ENCODE data around the gene RAI2.

RAI2 gene

DNA sequence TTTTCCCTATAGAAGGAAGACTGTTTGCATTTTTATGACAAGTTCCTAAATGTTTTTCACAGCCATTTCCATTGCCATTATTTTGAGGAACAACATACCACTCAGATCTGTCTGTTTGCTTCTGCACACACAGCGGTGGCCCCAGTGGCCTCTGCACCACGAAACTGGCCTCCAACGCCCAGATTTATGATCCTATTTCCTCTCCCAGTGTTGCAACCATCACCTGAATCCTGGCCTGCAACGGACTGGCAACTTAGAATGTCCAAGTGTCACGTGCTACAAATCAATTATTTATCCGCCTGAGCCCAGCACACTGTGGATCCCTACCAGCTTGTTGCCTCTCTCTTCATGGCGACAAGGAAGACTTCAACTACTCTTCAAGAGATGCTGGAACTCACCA is 9.2 kb downstream of the RAI2 start:
- Histone ChIP-seq H3K9me3 (replicated peaks; ENCODE audit: low read length) (no peaks in the 10 kb centered on the region), H3K9ac (ENCODE audit: low read depth, low read length) (no peak overlapping the region), H3K27me3 (ENCODE audit: control insufficient read depth, insufficient read depth, low read length) (peaks cover 34% of the 10 kb centered on the region), H3K4me1 (ENCODE audit: control insufficient read depth, insufficient read depth, low read length) (no peaks in the 10 kb centered on the region), H3K4me2 (ENCODE audit: low read length) (no peak overlapping the region), H3K4me3 (ENCODE audit: low read length) (no peak overlapping the region), H3K36me3 (ENCODE audit: insufficient read depth, low read length) (no peaks in the 10 kb centered on the region)

DNA sequence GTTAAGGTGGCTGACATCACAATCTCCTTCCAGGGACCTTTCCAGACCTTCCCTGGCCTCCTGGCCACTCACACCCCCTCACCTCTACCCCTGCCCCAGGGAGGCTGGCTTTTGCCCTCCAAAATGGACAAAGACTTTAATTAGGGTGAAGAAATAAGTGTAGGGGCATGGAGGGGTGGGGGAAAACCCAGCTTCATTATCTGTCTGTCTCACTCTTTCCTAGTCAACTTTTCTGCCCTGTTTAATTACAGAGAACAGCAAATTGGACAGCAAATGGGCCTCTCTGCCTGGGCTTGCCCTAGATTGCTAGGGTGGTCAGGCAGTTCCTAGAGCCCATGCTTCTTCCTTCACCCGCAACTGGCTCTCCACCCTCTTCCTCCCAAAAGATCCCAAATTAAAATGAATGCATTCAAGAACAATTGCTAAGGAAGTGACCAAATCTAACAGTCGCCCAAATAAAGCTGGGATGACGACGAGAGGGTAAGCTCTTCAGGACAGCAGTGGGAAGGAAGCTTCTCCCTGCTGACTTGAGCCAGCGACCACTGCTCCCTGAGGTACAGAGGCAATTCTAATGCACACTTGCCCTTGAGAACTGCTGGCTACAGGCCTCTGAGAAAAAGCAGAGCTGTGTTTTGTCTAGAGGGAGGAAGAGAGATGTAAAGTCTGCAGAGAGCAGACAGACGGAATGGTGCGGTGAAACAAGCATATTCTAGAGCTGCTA is 12.4 kb downstream of the RAI2 start:
- no peak overlapping the region for H3K4me2 ChIP-seq (ENCODE audit: low read length)
- H3K9me3 ChIP-seq (replicated peaks; ENCODE audit: low read length), result no peaks in the 10 kb centered on the region
- no peak overlapping the region for H3K4me3 ChIP-seq (ENCODE audit: low read length)
- no peak overlapping the region for H3K9ac ChIP-seq (ENCODE audit: low read depth, low read length)
- H3K4me1 ChIP-seq (ENCODE audit: control insufficient read depth, insufficient read depth, low read length), result no peaks in the 10 kb centered on the region
- H3K36me3 ChIP-seq (ENCODE audit: insufficient read depth, low read length), result no peaks in the 10 kb centered on the region
- H3K27me3 ChIP-seq (ENCODE audit: control insufficient read depth, insufficient read depth, low read length), result peaks cover 14% of the 10 kb centered on the region

DNA sequence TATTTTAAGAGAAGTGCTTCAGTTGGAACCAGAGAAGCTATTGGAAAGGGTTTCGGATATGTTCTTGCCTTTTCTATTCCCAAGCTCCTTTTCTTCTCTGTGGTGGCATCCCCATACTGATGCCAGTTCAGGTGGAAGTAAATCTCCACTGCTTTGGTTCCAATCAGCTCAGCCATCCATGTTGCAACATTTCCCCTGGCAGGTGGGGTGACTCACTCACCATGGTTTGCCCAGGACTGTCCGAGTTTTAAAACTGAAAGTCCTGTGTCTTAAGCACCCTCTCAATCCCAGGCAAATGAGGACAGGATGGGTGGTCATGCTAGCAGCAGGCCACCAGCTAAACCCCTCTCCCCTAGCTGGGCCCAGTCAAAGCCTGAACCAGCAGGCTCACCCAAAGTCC is 15.1 kb downstream of the RAI2 start:
- Histone ChIP-seq H3K36me3 (ENCODE audit: insufficient read depth, low read length) (no peaks in the 10 kb centered on the region), H3K4me3 (ENCODE audit: low read length) (no peak overlapping the region), H3K4me1 (ENCODE audit: control insufficient read depth, insufficient read depth, low read length) (no peaks in the 10 kb centered on the region), H3K27me3 (ENCODE audit: control insufficient read depth, insufficient read depth, low read length) (peaks cover 11% of the 10 kb centered on the region), H3K9me3 (replicated peaks; ENCODE audit: low read length) (no peaks in the 10 kb centered on the region), H3K4me2 (ENCODE audit: low read length) (no peak overlapping the region), H3K9ac (ENCODE audit: low read depth, low read length) (no peak overlapping the region)

DNA sequence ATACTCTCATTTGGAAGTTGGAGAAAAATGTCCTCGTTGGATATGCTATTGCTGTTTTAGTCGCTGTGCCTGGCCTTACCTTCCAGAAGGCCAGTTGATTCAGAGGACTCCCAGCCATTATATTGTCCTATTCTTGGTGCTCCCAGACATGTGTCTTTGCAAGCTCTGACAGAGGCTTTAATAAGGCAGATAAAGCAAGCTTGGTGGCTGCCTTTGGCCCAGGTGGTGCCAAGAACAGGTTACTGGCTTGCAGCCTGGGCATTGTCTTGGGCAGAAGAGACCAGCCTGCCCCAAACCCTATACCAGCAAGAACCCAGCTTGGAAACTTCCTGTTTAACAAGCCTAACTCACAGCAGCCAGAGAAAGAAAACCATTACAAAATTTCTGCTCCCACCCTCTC is 16.9 kb downstream of the RAI2 start:
- no peaks in the 10 kb centered on the region for H3K4me1 ChIP-seq (ENCODE audit: control insufficient read depth, insufficient read depth, low read length)
- no peak overlapping the region for H3K9ac ChIP-seq (ENCODE audit: low read depth, low read length)
- no peaks in the 10 kb centered on the region for H3K36me3 ChIP-seq (ENCODE audit: insufficient read depth, low read length)
- H3K4me3 ChIP-seq (ENCODE audit: low read length), result no peak overlapping the region
- H3K9me3 ChIP-seq (replicated peaks; ENCODE audit: low read length), result no peaks in the 10 kb centered on the region
- H3K27me3 ChIP-seq (ENCODE audit: control insufficient read depth, insufficient read depth, low read length), result peaks cover 11% of the 10 kb centered on the region
- no peak overlapping the region for H3K4me2 ChIP-seq (ENCODE audit: low read length)

DNA sequence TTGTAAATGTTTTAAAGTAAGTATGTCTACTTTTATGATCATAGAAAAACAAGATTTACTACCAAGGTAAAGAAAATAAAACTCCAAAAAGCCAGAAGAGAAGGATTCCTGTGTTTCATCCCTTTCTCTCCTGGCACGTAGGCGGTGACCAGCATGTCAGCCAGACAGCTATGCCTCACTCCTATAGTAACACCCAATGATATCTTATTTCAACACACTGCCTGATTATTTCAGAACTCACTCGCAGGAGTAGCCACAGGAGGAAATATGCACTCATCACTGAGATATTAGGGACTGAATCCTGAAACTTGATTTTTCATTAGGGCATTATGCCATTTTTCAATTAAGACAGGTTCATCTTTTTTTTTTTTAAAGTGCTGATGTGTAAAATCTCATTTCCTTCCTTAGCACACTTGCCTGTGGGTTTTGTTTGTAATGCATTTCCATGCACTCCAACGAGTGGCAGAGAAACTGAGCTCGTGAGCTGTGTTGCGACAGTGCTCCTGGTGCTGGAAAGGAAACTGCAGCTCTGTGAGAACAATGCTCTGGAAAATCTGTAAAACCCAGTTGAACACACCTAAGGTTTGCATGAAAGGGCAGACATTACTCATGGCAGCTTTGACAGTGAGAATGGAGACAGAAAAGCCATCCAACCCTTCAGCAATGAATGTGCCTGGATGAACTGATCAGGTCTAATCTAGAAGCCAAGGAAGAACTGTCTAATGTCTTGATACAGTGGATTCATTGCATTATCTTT is 18.2 kb downstream of the RAI2 start:
- H3K27me3 ChIP-seq (ENCODE audit: control insufficient read depth, insufficient read depth, low read length), result peaks cover 8% of the 10 kb centered on the region

DNA sequence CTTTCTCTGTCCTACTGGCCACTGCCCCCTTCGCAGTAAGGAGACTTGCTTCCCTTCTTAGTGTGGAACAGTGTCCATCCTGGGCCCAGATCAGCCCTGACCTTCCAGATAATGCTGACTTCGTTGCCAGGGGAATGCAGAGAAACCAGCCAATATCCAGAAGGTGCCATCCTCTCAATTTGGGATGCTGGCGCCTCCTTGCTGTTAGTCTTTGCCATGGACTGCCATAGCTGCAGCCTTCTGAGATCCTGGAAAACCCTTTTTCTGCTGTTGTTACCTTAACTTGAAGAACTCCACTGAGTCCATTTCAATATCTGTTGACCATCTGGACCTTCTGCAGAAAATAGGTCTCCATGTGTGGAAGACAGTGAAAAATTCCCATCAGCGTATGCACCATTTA is 21.8 kb downstream of the RAI2 start:
- Histone ChIP-seq H3K9me3 (replicated peaks; ENCODE audit: low read length) (no peaks in the 10 kb centered on the region), H3K9ac (ENCODE audit: low read depth, low read length) (no peak overlapping the region), H3K4me1 (ENCODE audit: control insufficient read depth, insufficient read depth, low read length) (no peaks in the 10 kb centered on the region), H3K27me3 (ENCODE audit: control insufficient read depth, insufficient read depth, low read length) (peaks cover 13% of the 10 kb centered on the region), H3K4me2 (ENCODE audit: low read length) (no peak overlapping the region), H3K36me3 (ENCODE audit: insufficient read depth, low read length) (no peaks in the 10 kb centered on the region), H3K4me3 (ENCODE audit: low read length) (no peak overlapping the region)

More for the DNA sequence above, 18.2 kb downstream of the RAI2 start:
- Histone ChIP-seq H3K4me3 (ENCODE audit: low read length) (no peak overlapping the region), H3K4me2 (ENCODE audit: low read length) (no peak overlapping the region), H3K36me3 (ENCODE audit: insufficient read depth, low read length) (no peaks in the 10 kb centered on the region), H3K4me1 (ENCODE audit: control insufficient read depth, insufficient read depth, low read length) (no peaks in the 10 kb centered on the region), H3K9me3 (replicated peaks; ENCODE audit: low read length) (no peaks in the 10 kb centered on the region), H3K9ac (ENCODE audit: low read depth, low read length) (no peak overlapping the region)

DNA sequence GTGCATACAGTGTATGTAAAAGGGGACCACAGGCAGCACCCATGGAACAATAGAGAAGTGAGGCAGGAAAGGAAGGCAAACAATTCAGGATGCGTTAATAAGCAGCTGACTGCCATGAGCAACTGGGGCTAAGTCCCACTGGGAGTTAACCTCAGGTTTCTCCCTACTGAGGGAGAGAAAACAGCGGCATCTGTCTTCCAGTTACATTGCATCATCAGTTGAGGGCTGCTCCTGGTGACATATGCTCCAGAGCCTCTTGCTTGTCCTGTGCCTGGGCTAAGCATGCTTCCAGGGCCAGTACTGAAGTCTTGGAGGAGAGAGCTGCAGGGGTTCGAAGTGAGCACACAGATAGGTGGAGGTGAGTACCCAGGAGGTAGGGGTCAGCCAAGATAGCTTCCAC is 24.3 kb downstream of the RAI2 start:
- Histone ChIP-seq H3K4me2 (ENCODE audit: low read length) (no peak overlapping the region), H3K9me3 (replicated peaks; ENCODE audit: low read length) (no peaks in the 10 kb centered on the region), H3K27me3 (ENCODE audit: control insufficient read depth, insufficient read depth, low read length) (peaks cover 16% of the 10 kb centered on the region), H3K4me1 (ENCODE audit: control insufficient read depth, insufficient read depth, low read length) (no peaks in the 10 kb centered on the region), H3K36me3 (ENCODE audit: insufficient read depth, low read length) (no peaks in the 10 kb centered on the region), H3K9ac (ENCODE audit: low read depth, low read length) (no peak overlapping the region), H3K4me3 (ENCODE audit: low read length) (no peak overlapping the region)

DNA sequence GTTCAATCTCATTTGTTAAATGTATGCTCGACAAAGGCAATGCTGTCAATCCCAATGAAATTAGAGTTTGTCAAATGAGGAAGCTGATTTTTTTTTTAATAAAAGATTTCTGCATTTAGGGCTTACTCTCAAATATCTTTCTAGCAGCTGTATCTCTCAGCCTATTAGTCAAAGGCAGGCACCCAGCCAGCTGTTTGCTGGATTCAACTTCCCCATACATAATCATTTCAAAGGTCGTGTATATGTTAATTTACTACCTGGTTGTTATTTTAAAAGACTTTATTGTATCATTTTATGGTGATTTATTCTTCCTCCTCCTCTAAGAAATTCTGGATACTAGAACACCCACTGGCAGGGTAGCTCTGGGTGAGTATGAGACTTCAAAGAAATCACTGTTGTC is 27.1 kb downstream of the RAI2 start:
- no peak overlapping the region for H3K9ac ChIP-seq (ENCODE audit: low read depth, low read length)
- peaks cover 10% of the 10 kb centered on the region for H3K27me3 ChIP-seq (ENCODE audit: control insufficient read depth, insufficient read depth, low read length)
- no peak overlapping the region for H3K4me2 ChIP-seq (ENCODE audit: low read length)
- H3K4me3 ChIP-seq (ENCODE audit: low read length), result no peak overlapping the region
- no peaks in the 10 kb centered on the region for H3K4me1 ChIP-seq (ENCODE audit: control insufficient read depth, insufficient read depth, low read length)
- H3K36me3 ChIP-seq (ENCODE audit: insufficient read depth, low read length), result no peaks in the 10 kb centered on the region
- H3K9me3 ChIP-seq (replicated peaks; ENCODE audit: low read length), result no peaks in the 10 kb centered on the region

DNA sequence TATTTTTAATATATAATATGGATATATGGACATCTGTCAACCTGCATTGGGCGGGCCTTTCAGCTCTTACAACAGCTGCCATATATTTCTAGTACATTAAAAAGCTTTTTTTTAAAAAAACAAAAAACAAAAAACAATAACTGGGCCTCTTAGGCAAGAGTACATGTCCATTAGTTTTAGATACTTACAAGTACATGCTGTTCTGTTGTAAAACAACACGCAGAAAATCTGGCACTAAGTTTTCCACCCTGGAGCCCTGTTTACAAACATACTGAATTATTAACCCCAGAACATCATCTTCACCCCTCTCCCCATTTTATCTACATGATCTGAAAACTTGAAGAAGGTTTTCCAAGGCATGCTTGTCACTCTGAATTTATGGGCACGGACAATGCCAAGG is 29.8 kb downstream of the RAI2 start:
- Histone ChIP-seq H3K9ac (ENCODE audit: low read depth, low read length) (no peak overlapping the region), H3K36me3 (ENCODE audit: insufficient read depth, low read length) (no peaks in the 10 kb centered on the region), H3K27me3 (ENCODE audit: control insufficient read depth, insufficient read depth, low read length) (peaks cover 4% of the 10 kb centered on the region), H3K4me3 (ENCODE audit: low read length) (no peak overlapping the region), H3K4me2 (ENCODE audit: low read length) (no peak overlapping the region), H3K4me1 (ENCODE audit: control insufficient read depth, insufficient read depth, low read length) (peaks cover 7% of the 10 kb centered on the region), H3K9me3 (replicated peaks; ENCODE audit: low read length) (no peaks in the 10 kb centered on the region)

DNA sequence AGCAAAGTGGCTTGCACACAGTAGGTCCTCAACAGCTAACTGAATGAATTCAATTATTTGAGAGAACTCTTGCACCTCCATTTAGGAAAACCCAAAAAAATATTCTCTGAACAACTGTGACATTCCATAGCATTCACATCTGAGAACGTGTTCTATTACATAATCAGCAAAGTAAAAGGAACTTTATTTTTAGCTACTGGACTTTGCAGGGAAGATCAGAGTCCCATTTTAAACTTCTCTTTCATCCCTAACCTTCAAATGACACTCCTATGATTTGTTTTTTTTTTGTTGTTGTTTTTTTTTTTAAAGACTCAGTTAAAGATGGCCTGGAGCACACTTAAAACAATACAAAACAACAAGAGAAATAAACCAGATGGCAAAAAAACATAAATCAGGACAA is 30.9 kb downstream of the RAI2 start:
- Histone ChIP-seq H3K9ac (ENCODE audit: low read depth, low read length) (no peak overlapping the region), H3K4me1 (ENCODE audit: control insufficient read depth, insufficient read depth, low read length) (peaks cover 7% of the 10 kb centered on the region), H3K9me3 (replicated peaks; ENCODE audit: low read length) (no peaks in the 10 kb centered on the region), H3K27me3 (ENCODE audit: control insufficient read depth, insufficient read depth, low read length) (peaks cover 4% of the 10 kb centered on the region), H3K4me2 (ENCODE audit: low read length) (no peak overlapping the region), H3K36me3 (ENCODE audit: insufficient read depth, low read length) (no peaks in the 10 kb centered on the region), H3K4me3 (ENCODE audit: low read length) (no peak overlapping the region)

DNA sequence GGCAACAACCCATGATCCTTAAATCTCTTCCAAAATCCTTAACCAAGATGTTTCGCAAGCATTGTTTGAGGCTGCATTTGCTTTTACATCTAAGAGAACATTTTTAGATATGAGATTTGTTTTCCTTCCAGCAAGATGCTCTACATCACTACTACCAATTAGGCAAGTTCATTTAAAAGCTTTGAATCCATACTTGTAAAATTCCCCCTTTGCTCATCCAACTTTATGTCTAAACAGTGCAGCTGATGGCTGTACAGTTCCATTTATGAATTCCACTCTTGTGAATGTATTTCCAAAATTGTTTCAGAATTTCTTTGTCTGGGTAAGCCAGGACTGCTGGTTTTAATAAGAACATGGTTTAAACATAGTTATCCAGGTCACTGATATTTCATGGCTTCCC is 31.5 kb downstream of the RAI2 start:
- H3K9me3 ChIP-seq (replicated peaks; ENCODE audit: low read length), result no peaks in the 10 kb centered on the region
- H3K27me3 ChIP-seq (ENCODE audit: control insufficient read depth, insufficient read depth, low read length), result peaks cover 4% of the 10 kb centered on the region
- H3K4me3 ChIP-seq (ENCODE audit: low read length), result no peak overlapping the region
- no peak overlapping the region for H3K9ac ChIP-seq (ENCODE audit: low read depth, low read length)
- no peaks in the 10 kb centered on the region for H3K36me3 ChIP-seq (ENCODE audit: insufficient read depth, low read length)
- H3K4me2 ChIP-seq (ENCODE audit: low read length), result no peak overlapping the region
- peaks cover 7% of the 10 kb centered on the region for H3K4me1 ChIP-seq (ENCODE audit: control insufficient read depth, insufficient read depth, low read length)

DNA sequence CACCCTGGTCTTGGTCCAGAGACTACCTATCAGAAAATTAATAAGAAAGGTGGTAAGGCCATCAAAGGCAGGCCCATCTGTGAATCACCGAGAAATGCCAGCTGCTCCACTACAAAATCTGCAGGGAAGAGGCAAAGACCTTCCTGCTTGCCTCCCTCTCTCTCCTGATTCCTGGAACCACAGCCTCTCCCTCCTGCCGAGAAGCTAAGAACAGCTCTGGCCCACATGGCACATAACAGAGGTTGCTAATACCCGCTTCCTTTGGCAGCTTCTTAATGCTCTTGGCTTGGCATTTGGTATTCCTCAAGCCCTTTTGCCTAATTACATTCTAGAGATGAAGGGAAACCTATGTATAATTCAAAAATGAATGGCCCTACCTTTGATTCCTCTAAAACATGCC is 32.9 kb downstream of the RAI2 start:
- no peaks in the 10 kb centered on the region for H3K9me3 ChIP-seq (replicated peaks; ENCODE audit: low read length)
- H3K4me2 ChIP-seq (ENCODE audit: low read length), result no peak overlapping the region
- H3K27me3 ChIP-seq (ENCODE audit: control insufficient read depth, insufficient read depth, low read length), result peaks cover 4% of the 10 kb centered on the region
- H3K36me3 ChIP-seq (ENCODE audit: insufficient read depth, low read length), result no peaks in the 10 kb centered on the region
- peaks cover 7% of the 10 kb centered on the region for H3K4me1 ChIP-seq (ENCODE audit: control insufficient read depth, insufficient read depth, low read length)
- H3K9ac ChIP-seq (ENCODE audit: low read depth, low read length), result no peak overlapping the region
- H3K4me3 ChIP-seq (ENCODE audit: low read length), result no peak overlapping the region

All from skeletal muscle satellite cell (primary cell).